Measurements from ENCODE around the gene RNF157. TPM values are rescaled to one million over a fixed set of nuclear protein-coding genes. Genes with fewer than 3 reads are reported as not detected.
"Not testable (repeated sequence)": the region's sequence is repeated elsewhere in the genome, so short reads cannot be mapped to it uniquely, and the experiment has no call there.

Gene RNF157
- total RNA-seq, 2 experiments from 2014 or later = 38.1 to 45.3 TPM

- no peaks in the 10 kb centered on the region for H3K27me3 Mint-ChIP-seq (ENCODE audit: low read depth)
- no peaks in the 10 kb centered on the region for H3K9me3 Mint-ChIP-seq
- intact Hi-C loops (cut with micrococcal nuclease) = no loop called here
- H3K27ac Mint-ChIP-seq = no peak overlapping the region
- H3K36me3 Mint-ChIP-seq (ENCODE audit: low read depth) = no peaks in the 10 kb centered on the region
- peak; percentile 0 for DNase-seq
- peaks cover 60% of the 10 kb centered on the region for H3K4me1 Mint-ChIP-seq (ENCODE audit: low read depth)
- CTCF ChIA-PET = interaction anchor here (0.8 kb wide), 1 partner anchor 15 kb away, joined by 3 read pairs; the partner anchor contains the start of gene UBALD2
- no peak overlapping the region for H3K4me3 Mint-ChIP-seq
These were observed 9.8 kb upstream of the RNF157 start for GRCh38 chr17:76250141-76250540.

- H3K36me3 Mint-ChIP-seq (ENCODE audit: low read depth) = no peaks in the 10 kb centered on the region
- H3K27me3 Mint-ChIP-seq (ENCODE audit: low read depth) = no peaks in the 10 kb centered on the region
- intact Hi-C loops (cut with micrococcal nuclease) = no loop called here
- H3K4me3 Mint-ChIP-seq = no peak overlapping the region
- peak; percentile 5 for DNase-seq
- no peaks in the 10 kb centered on the region for H3K9me3 Mint-ChIP-seq
- H3K4me1 Mint-ChIP-seq (ENCODE audit: low read depth) = peaks cover 71% of the 10 kb centered on the region
- CTCF ChIA-PET = interaction anchor here (0.6 to 1.8 kb wide), 5 partner anchors 16 to 528 kb away, joined by 3 to 7 read pairs (median 4); no protein-coding TSS in a partner anchor
- peak overlapping the region; percentile 51 for H3K27ac Mint-ChIP-seq
These were observed 7.9 kb upstream of the RNF157 start for GRCh38 chr17:76248013-76248782.

- Mint-ChIP-seq H3K27me3 (ENCODE audit: low read depth) (no peaks in the 10 kb centered on the region), H3K27ac (peak overlapping the region; percentile 79), H3K36me3 (ENCODE audit: low read depth) (no peaks in the 10 kb centered on the region), H3K4me3 (no peak overlapping the region), H3K9me3 (no peaks in the 10 kb centered on the region), H3K4me1 (ENCODE audit: low read depth) (peaks cover 70% of the 10 kb centered on the region)
- intact Hi-C loops (cut with micrococcal nuclease) = no loop called here
- CTCF ChIA-PET = interaction anchor here (0.8 to 1.8 kb wide), 6 partner anchors 22 to 67 kb away, joined by 3 to 9 read pairs (median 4); no protein-coding TSS in a partner anchor
- no peak for DNase-seq
These were observed 7.0 kb upstream of the RNF157 start for GRCh38 chr17:76247304-76247703.

- intact Hi-C loops (cut with micrococcal nuclease) = loop anchor here (1.0 kb wide), 3 partner anchors 9 to 54 kb away; no protein-coding TSS in a partner anchor
- H3K4me1 Mint-ChIP-seq (ENCODE audit: low read depth) = peaks cover 69% of the 10 kb centered on the region
These were observed 6.1 kb upstream of the RNF157 start for GRCh38 chr17:76246080-76247066.

GRCh38 chr17:76244721-76245120 lies 4.4 kb upstream of the RNF157 start:
- H3K27ac Mint-ChIP-seq; H3K9me3 Mint-ChIP-seq; intact Hi-C loops (cut with micrococcal nuclease); DNase-seq; H3K4me3 Mint-ChIP-seq; H3K27me3 Mint-ChIP-seq (ENCODE audit: low read depth); H3K36me3 Mint-ChIP-seq (ENCODE audit: low read depth): not testable (repeated sequence)
- CTCF ChIA-PET = interaction anchor here (1.6 to 2.5 kb wide), 3 partner anchors 18 to 63 kb away, joined by 4 to 15 read pairs (median 6); no protein-coding TSS in a partner anchor
- H3K4me1 Mint-ChIP-seq (ENCODE audit: low read depth) = peaks cover 73% of the 10 kb centered on the region

More at GRCh38 chr17:76246080-76247066, 6.1 kb upstream of the RNF157 start:
- peak; percentile 86 for DNase-seq
- H3K9me3 Mint-ChIP-seq = no peaks in the 10 kb centered on the region
- H3K4me3 Mint-ChIP-seq = peak overlapping the region; percentile 55
- H3K27ac Mint-ChIP-seq = peak overlapping the region; percentile 79
- CTCF ChIA-PET = interaction anchor here (0.6 to 2.5 kb wide), 13 partner anchors 8 to 194 kb away, joined by 3 to 24 read pairs (median 4); partner anchors contain the start of gene UBALD2
- H3K27me3 Mint-ChIP-seq (ENCODE audit: low read depth) = no peaks in the 10 kb centered on the region
- no peaks in the 10 kb centered on the region for H3K36me3 Mint-ChIP-seq (ENCODE audit: low read depth)

- peak; percentile 39 for DNase-seq
- Mint-ChIP-seq H3K4me1 (ENCODE audit: low read depth) (peaks cover 76% of the 10 kb centered on the region), H3K27ac (peak overlapping the region; percentile 8), H3K4me3 (no peak overlapping the region), H3K9me3 (no peaks in the 10 kb centered on the region), H3K27me3 (ENCODE audit: low read depth) (no peaks in the 10 kb centered on the region), H3K36me3 (ENCODE audit: low read depth) (no peaks in the 10 kb centered on the region)
- CTCF ChIA-PET = interaction anchor here (0.6 to 1.6 kb wide), 7 partner anchors 19 to 116 kb away, joined by 3 to 6 read pairs (median 3); no protein-coding TSS in a partner anchor
- intact Hi-C loops (cut with micrococcal nuclease) = no loop called here
These were observed 3.8 kb upstream of the RNF157 start for GRCh38 chr17:76243826-76244679.

- peak overlapping the region; percentile 77 for H3K4me3 Mint-ChIP-seq
- CTCF ChIA-PET = interaction anchor here (0.6 to 1.3 kb wide), 3 partner anchors 27 to 52 kb away, joined by 3 read pairs; no protein-coding TSS in a partner anchor
- intact Hi-C loops (cut with micrococcal nuclease) = loop anchor here (1.0 kb wide), 1 partner anchor 42 kb away; no protein-coding TSS in a partner anchor
- H3K9me3 Mint-ChIP-seq = peaks cover under 1% of the 10 kb centered on the region
- H3K27ac Mint-ChIP-seq = no peak overlapping the region
- H3K27me3 Mint-ChIP-seq (ENCODE audit: low read depth) = no peaks in the 10 kb centered on the region
- peaks cover 6% of the 10 kb centered on the region for H3K36me3 Mint-ChIP-seq (ENCODE audit: low read depth)
- H3K4me1 Mint-ChIP-seq (ENCODE audit: low read depth) = peaks cover 79% of the 10 kb centered on the region
- no peak for DNase-seq
These were observed 1.5 kb upstream of the RNF157 start for GRCh38 chr17:76241691-76242255.

GRCh38 chr17:76241204-76241538 lies 878 bp upstream of the RNF157 start:
- peaks cover 2% of the 10 kb centered on the region for H3K9me3 Mint-ChIP-seq
- H3K36me3 Mint-ChIP-seq (ENCODE audit: low read depth) = peaks cover 8% of the 10 kb centered on the region
- no peak for DNase-seq
- H3K4me3 Mint-ChIP-seq = peak overlapping the region; percentile 77
- CTCF ChIA-PET = interaction anchor here (0.6 to 1.3 kb wide), 3 partner anchors 27 to 51 kb away, joined by 3 read pairs; no protein-coding TSS in a partner anchor
- H3K27me3 Mint-ChIP-seq (ENCODE audit: low read depth) = no peaks in the 10 kb centered on the region
- intact Hi-C loops (cut with micrococcal nuclease) = loop anchor here (1.0 kb wide), 1 partner anchor 42 kb away; no protein-coding TSS in a partner anchor
- H3K4me1 Mint-ChIP-seq (ENCODE audit: low read depth) = peaks cover 77% of the 10 kb centered on the region
- H3K27ac Mint-ChIP-seq = peak overlapping the region; percentile 75

- intact Hi-C loops (cut with micrococcal nuclease) = loop anchor here (2.0 kb wide), 1 partner anchor 19 kb away; no protein-coding TSS in a partner anchor
- peaks cover 70% of the 10 kb centered on the region for H3K4me1 Mint-ChIP-seq (ENCODE audit: low read depth)
- no peaks in the 10 kb centered on the region for H3K27me3 Mint-ChIP-seq (ENCODE audit: low read depth)
- CTCF ChIA-PET = no interaction called here
- peak overlapping the region; percentile 78 for H3K4me3 Mint-ChIP-seq
- peak overlapping the region; percentile 71 for H3K27ac Mint-ChIP-seq
- DNase-seq = no peak
- H3K9me3 Mint-ChIP-seq = peaks cover 2% of the 10 kb centered on the region
- H3K36me3 Mint-ChIP-seq (ENCODE audit: low read depth) = peaks cover 8% of the 10 kb centered on the region
These were observed 587 bp downstream of the RNF157 start for GRCh38 chr17:76239538-76240274.

- intact Hi-C loops (cut with micrococcal nuclease) = loop anchor here (2.0 kb wide), 1 partner anchor 18 kb away; no protein-coding TSS in a partner anchor
- peaks cover 70% of the 10 kb centered on the region for H3K4me1 Mint-ChIP-seq (ENCODE audit: low read depth)
These were observed 1.3 kb downstream of the RNF157 start for GRCh38 chr17:76238847-76239537.

More at GRCh38 chr17:76238847-76239537, 1.3 kb downstream of the RNF157 start:
- no peaks in the 10 kb centered on the region for H3K27me3 Mint-ChIP-seq (ENCODE audit: low read depth)
- peaks cover 2% of the 10 kb centered on the region for H3K9me3 Mint-ChIP-seq
- CTCF ChIA-PET = interaction anchor here (0.6 to 1.6 kb wide), 6 partner anchors 10 to 225 kb away, joined by 3 to 7 read pairs (median 4); no protein-coding TSS in a partner anchor
- no peak for DNase-seq
- H3K27ac Mint-ChIP-seq = peak overlapping the region; percentile 42
- H3K36me3 Mint-ChIP-seq (ENCODE audit: low read depth) = peaks cover 9% of the 10 kb centered on the region
- H3K4me3 Mint-ChIP-seq = peak overlapping the region; percentile 78
